HG02798 (cell line): ENCODE results near the gene HRH1.
"Not testable (repeated sequence)": the region's sequence is repeated elsewhere in the genome, so short reads cannot be mapped to it uniquely, and the experiment has no call there.

Experiments
- ATAC-seq: cut with Tn5 transposase; IDR thresholded peaks from one replicate; pipeline ENCODE4 v1.9.1; 2021; ENCODE audit warnings: mild to moderate bottlenecking; ENCODE audit not compliant: unreplicated experiment, poor library complexity

HRH1 gene

DNA sequence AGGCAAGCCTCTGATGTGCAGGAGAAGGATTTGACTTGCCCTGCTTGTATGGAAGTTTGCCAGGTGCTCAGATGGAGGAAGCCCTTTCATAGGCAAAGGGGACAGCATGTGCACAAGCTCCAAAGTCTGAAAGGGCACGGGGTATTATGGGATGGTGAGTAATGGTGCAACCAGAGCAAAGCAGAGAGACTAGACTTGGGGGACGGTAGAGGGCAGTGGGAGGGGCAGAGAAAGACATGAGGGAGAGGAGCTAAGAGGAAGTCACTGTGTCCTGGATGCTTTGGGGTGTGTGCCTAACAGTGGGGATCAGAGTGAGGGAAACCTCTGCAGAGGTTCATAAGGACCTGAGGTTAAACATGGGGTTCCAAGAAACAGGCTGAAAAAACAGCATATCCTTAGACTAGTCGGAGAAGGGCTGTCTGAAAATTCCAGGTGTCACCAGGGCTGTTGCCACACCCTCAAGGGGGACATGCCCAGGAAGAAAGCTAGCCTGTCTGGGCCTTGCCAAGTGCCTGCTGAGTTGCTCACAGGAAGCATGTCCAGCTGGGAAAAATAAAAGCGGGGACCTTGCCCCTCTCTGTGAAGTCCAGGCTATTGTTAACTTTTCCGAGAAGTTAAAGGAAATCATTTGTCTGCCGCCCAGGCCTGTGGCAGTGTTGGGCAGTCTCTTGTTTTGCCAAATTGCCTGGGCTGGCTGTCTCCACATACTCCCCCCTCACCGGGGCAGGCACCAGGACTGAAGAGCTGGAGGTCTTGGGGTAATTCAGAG, 47.1 kb downstream of the HRH1 start:
- ATAC-seq: no peak

DNA sequence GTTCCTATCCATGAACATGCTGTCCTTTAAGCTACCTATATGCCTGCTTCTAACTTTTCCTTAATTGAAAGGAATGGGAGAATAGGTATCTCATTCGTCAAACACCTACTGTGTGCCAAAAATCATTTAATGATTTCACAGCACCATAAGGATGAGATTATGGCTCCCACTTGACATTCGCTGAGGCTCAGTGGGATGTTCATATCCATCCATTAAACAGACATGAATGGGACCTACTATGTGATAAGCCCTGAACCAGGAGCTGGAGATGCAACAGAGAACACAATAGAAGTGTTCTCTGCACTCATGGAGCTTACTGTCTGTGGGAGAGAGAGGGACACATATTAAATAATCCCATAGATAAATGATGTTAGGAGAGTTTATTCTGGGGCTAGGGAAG, 49.7 kb downstream of the HRH1 start:
- ATAC-seq: no peak

DNA sequence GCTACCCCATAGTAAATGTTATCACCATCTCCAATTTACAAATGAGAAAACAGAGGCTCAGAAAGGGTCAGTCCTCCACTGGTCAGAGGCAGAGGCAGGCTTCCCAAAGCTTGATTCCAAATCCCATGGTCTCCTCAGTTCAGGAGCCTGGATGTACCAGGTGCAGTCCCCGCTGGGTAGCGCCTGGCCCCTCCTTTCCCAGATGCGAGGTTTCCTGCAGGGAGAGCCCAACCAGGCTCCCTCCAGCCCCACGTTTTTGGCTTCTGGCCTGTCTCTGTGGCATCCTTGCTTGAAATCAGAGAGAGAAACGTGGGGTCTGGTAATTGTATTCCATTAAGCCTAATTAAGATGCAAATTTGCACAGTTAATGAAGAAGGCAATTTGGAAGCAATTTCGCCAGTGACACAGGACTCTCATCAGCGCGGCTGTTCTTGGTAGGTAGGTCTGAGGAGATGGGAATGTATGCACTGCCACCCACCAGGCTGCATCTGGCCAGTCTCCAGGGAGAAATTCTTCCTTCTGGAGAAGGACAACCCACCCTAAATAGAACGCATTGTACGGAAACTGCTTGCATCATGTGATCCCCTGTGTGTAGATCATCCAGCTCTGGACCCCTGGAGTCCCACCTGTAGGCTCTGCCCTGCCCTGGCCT, 50.5 kb downstream of the HRH1 start:
- ATAC-seq: no peak

DNA sequence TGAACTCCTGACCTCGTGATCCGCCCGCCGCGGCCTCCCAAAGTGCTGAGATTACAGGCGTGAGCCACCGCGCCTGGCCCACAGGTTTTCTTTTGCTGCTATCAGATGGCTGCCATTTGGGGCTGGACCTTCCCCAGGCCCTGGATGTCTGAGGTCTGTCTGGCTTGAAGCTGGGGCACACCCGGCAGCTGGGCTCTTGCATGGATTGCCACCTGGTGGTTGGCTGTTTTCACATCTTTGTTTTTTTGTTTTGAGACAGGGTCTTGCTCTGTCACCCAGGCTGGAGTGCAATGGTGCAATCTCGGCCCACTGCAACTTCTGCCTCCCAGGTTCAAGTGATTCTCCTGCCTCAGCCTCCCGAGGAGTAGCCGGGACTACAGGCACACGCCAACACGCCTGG, 51.6 kb downstream of the HRH1 start:
- ATAC-seq: not testable (repeated sequence)

DNA sequence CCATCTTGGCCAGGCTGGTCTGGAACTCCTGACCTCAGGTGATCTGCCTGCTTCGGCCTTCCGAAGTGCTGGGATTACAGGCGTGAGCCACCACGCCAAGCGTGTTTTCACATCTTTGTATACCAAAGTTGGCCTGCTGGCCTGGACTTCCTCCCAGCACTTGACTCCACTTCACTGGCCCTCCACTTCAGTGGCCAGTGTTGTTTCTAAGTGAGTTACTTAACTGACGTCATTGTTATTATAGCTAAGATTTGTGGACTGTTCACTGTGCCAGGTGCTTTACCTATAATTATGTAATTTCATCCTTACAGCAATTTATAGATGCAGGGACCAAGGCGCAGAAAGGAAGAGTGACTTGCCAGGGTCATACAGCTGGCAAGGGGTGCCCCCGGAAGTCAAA, 52.0 kb downstream of the HRH1 start:
- ATAC-seq: no peak

DNA sequence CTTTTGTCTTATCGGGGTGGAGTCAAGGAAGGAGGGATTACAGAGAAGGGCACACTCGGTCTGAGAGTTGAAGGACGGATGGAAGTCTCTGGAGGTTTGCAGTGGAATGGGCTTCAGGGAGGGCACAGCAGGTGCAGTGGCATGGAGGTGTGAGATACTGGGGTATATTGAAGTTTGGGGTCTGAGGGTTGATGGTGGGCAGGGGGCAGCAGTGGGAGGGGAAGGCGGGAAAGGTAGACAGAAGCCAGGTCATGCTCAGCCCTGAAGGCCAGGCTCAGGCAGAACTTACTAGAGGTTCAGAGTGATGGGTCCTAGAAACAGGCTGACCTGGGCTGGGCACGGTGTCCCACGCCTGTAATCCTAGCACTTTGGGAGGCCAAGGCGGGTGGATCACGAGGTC, 52.7 kb downstream of the HRH1 start:
- no peak for ATAC-seq

DNA sequence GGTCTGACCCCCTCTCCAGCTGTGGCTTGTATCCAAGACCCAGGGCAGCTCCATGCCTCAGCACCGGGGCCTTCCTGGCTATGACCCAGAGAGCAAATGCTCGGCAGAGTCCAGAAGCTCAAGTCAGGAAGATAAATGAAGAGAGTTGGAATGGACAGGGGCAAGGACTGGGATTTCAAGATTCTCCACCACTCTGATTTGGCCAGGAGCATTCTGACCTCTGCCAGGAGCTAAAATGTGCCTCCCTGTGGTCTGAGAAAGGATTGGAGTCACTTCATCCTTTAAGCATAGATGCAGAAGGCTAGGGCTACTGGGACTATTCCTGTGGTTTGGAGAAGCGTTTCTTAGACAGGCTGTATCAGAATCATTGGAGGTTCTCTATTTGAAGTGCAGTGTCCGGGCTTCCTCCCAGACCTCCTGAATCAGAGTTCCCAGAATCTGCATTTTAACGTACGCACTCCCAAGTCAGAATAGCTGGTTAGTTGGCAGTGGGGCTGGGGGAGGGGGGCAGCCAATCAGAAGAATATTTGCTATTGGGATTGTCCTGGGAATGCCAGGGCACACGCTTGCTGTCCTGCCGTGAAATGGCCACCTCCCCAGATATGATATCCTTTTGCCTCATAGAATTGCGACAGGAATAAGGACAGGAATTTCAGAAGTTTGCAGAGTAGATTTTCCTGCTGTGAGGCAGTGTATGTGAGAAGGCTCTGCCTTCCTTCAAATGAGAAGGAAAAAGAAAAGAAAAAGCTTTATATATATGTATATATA, 57.4 kb downstream of the HRH1 start:
- ATAC-seq: no peak

DNA sequence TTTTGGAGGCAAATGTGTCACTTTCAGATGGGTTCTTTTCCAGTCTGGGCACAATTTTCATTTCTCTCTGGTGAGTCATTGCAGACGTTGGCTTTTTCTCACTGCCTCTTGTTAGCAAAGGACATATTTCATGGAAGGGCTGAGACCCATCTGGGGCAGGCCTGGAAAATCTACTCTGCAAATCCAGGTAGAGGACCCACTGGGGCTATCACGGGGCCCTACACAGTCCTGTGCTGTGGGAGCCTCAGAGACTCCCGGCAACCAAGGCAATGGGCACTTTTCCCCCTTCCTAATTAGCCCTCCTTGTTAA, 58.0 kb downstream of the HRH1 start:
- no peak for ATAC-seq

DNA sequence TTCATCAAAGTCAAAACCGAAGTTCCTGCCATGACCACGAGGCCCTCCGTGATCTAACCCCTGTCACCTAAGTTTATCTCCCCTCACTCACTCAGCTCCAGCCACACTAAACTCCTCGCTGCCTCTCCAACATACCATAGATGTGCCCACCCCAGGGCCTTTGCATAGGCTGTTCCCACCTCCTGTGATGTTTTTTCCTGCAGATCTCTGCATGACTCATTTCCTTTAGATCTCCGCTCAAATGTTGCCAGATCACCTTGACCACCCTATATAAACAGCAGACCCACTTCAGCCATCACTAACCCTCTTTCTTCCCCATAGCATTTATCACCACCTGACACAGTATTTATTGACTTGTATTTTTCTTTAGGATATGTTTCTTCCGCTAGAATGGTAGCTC, 58.5 kb downstream of the HRH1 start:
- no peak for ATAC-seq

DNA sequence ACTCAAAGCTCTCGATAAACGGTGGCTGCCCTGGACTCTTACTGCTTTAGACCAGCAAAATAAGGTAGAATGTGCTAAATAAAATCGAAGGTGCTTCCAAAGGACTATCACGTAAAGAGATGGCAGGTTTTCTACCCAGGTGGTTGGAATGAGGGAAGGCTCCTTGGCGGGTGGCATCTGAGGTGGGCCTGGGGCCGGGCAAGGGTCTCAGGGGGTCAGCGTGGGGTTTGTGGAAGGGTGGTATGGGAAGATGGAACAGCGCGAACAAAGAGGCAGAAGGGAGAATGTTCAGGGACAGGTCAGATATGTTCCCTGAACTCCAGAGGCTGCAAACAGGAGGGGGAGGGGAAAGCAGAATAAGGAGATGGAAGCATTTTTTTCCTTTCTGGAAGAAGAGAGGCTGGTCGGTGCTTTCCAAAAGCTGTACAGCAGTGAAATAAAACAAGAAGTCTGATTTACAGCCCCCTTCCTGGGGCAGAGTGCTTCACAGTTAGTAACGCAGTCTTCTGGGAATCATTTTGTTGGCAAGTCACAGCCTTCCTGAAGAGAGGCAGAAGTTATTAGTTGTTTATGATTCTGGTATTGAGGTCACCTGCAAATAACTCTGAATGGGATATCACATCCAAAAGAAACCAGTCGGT, 59.6 kb downstream of the HRH1 start:
- no peak for ATAC-seq

DNA sequence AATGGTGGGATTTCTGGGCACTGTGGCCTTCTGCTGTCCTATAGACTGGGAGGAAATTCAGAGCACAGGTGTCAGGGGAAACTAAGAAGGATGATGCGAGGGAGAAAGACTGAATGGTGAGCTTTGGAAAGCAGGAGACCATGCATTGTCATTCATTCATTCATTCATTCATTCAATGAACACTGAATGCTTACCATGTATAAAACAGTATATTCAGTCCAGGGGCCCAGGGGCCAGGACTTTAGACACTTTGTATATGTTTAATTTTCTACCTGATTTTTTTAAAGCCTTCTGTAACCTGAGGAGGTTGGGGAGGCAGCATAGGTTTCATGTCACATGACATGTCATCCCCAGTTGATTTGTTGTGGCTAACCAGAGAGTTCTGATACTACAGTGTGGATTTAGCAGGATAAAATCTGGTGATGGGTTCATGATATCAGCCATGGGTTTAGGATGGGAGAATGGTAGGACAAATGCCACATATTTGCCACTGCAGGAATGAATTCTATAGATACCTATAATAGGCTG, 60.2 kb downstream of the HRH1 start:
- no peak for ATAC-seq

DNA sequence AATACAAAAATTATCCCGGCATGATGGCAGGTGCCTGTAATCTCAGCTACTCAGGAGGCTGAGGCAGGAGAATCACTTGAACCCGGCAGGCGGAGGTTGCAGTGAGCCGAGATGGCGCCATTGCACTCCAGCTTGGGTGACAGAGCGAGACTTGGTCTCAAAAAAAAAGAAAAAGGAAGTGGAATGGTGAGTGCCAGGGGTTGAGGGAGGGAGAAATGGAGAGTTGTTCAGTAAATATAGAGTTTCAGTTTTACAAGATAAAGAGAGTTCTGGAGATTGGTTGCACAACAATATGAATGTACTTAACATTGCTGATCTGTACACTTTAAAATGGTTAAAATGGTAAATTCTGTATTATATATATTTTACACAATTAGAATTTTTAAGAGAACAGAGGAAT, 63.1 kb downstream of the HRH1 start:
- not testable (repeated sequence) for ATAC-seq

DNA sequence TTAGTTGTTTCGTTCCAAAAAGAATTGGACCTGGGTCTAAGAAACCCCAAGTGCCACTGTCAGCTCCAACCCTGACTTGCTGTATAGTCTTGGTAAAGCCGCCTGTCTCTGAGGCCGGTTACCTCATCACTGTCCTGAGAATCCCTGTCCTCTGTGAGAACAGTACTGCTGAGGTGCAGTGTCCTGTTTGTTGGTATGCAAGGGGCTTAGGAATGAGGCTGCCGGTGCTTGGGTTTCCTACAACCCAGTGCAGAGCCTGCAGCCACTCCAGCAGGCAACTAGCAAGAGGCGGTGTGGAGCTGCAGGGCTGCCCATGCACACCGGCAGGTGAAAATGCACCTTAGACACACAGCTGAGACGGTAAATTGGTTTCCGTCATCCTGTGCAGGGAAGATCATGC, 65.9 kb downstream of the HRH1 start:
- ATAC-seq: no peak

DNA sequence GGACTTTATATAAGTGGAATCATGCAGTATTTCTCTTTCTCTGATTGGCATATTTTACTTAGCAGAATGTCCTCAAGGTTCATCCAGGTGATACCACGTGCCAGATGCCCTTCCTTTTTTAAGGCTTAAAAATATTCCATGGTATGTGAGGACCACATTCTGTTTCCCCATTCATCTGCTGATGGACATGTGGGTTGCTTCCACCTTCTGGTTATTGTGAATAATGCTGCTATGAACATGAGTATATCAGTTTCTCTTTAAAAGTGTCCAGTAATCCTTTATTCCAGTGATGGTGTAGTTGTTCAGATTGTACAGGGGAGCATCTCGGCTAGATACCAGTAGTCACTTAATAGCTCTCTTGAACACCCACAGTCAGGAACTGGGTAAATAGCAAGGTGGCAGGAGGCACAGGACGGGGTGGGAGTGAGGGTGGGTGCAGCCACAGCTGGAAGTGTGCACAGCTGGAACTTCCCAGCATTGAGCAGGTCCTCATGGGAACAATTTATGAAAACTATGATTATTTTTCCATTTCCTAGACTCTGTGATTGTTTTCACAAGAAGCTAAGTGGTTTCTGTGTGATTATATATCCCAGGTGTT, 67.6 kb downstream of the HRH1 start:
- ATAC-seq: no peak

DNA sequence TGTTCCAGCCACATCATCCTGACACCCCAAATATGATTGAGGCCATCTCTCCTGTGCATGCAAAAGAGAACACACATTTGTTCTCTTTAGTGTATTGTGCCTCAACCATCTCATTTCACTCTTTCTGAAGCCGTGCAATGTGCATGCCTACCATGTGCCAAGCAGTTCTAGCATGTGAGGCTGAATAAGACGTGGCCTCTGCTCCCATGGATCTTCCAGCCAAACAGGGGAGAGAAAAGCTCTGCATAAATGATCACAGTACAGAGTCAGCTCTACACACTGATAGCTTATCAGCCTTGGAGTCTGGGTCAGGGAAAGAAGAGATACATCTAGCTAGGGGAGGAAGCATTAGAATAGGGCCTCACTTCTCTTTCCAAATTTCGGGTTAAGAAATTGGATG, 69.7 kb downstream of the HRH1 start:
- ATAC-seq: no peak

DNA sequence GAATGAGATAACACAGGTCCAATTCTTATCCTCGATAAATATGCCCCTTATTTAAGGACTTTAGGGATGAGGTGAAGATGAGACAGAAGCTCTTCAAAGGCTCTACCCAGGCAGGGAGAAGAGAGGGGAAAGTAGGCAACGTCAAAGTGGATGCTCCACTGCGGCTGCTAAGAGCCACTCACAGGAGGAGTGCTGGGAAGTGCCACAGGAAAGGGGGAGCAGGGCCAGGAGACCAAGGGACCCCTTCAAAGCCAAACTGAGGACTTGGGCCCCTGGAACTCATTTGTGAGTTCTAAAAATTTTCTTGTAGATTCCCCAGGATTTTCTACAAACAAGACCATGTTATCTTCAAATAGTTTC, 70.6 kb downstream of the HRH1 start:
- no peak for ATAC-seq

DNA sequence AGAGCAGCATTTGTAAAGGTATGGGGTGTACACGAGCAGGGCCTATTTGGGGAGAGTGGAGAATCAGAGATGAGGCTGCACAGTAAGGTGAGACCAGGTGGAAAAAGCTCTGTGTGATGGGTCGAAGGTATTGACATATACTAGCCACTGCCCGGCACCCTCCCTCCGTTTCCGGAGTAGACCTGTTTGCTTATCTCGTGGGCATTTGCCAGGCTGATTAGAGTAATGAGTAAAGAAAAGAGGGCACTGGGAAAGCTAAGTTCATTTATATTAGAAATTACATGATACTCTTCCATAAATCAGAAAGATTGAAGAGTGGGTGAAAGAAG, 71.7 kb downstream of the HRH1 start:
- no peak for ATAC-seq

DNA sequence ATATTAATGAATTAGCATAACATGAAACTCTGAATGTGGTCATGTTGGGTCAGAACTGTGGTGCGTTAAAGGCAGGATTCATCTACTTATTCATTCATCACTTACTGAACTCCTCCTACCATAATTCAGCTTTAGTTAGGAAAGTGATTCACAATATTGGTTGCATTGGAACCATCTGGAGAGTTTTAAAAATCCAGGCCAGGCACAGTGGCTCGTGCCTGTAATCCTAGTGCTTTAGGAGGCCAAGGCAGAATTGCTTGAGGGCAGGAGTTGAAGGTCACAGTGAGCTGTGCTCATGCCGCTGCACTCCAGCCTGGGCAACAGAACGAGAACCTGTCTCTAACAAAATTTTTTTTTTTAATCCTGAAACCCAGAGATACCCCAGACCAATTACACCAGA, 73.7 kb downstream of the HRH1 start:
- ATAC-seq: no peak

DNA sequence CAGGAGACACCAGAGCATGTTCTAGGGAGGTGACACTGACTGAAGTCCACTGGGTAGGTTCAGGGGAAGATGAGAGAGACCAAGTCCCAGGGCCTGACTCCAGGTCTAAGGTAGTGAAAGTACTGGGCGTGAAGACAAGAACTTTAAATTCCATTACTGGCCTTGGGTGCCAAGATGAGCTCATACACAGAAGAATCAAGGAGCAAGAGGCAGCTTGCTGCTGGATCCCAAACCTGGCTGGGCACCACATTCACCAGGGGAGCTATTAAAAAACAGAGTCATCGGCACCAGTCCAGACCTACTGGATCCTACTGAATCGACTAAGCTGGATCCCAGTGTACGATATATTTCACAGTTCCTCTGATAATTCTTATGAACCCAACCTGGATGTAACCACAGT, 75.8 kb downstream of the HRH1 start:
- ATAC-seq: no peak

DNA sequence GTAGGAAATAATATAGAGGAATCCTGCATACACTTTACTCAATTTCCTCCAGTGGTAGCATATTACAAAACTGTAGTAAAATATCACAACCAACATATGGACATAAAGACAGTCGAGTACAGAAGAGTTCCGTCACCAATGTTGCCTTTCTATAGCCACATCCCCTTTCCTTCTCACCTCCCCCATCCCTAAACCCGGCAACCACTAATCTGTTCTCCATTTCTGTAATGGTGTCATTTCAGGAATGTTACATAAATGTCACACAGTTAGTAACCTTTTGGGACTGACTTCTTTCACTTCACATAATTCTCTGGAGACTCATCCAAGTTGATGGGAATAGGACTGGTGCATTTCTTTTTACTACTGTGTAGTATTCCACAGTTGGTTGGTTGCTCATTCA, 76.5 kb downstream of the HRH1 start:
- ATAC-seq: no peak

DNA sequence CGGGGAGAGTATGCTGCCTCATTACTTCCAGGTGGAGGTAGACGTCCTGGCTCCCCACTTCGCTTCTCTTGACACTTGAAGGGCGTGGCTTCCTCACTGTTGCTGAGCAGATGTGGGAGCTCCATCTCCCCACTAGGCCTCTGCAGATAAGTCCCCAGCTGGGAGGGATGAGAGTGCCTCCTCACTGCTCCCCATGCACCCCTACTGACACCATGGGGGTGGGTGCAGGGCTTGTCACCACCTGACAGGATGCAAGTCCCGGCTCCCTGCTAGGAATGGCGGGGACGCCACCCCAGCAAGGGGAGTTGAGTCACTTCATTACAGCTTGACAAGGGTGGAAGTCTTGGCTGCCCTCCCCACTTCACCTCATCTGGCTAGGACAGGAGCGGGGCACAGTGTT, 81.1 kb downstream of the HRH1 start:
- ATAC-seq: no peak
